Spleen (tissue), 11 donors: Measurements from ENCODE around the gene STYX. TPM values are rescaled to one million over a fixed set of nuclear protein-coding genes. Genes with fewer than 3 reads are reported as not detected.

ENCODE experiments used
- DNase-seq: peaks from one replicate; pipeline ENCODE4 v3.0.0-alpha.2; 2020
- H3K27ac ChIP-seq, 8 donors: fragments of 200-600 bp; sonication (generic) in 7 of 8; 1 replicate in 4 of 8; 2 replicates in 4 of 8; pipeline versions ENCODE4 v1.5.0 to v1.8.0; 2016 to 2021; ENCODE audit warnings: inconsistent platforms in 4 of 8, mild to moderate bottlenecking in 4 of 8, moderate library complexity in 1 of 8
- H3K27me3 ChIP-seq, 7 donors: fragments of 200-600 bp; sonication (generic) in 6 of 7; replicated peaks in 1 of 7; 1 replicate in 4 of 7; 2 replicates in 3 of 7; pipeline versions ENCODE4 v1.5.0 to v1.8.0; 2016 to 2021; ENCODE audit warnings: inconsistent platforms in 3 of 7, mild to moderate bottlenecking in 1 of 7
- H3K36me3 ChIP-seq, 6 donors: fragments of 200-600 bp; sonication (generic) in 5 of 6; 1 replicate in 4 of 6; 2 replicates in 2 of 6; pipeline versions ENCODE4 v1.5.0 to v1.8.0; 2016 to 2021; ENCODE audit warnings: inconsistent platforms in 2 of 6
- H3K4me1 ChIP-seq, 6 donors: fragments of 200-600 bp; sonication (generic) in 5 of 6; 1 replicate in 3 of 6; 2 replicates in 3 of 6; pipeline versions ENCODE4 v1.5.0 to v1.8.0; 2016 to 2021; ENCODE audit warnings: inconsistent platforms in 3 of 6
- H3K4me3 ChIP-seq, 8 donors: fragments of 200-600 bp; sonication (generic) in 7 of 8; 1 replicate in 4 of 8; 2 replicates in 4 of 8; pipeline versions ENCODE4 v1.5.0 to v1.8.0; 2016 to 2021; ENCODE audit warnings: inconsistent platforms in 4 of 8, mild to moderate bottlenecking in 4 of 8, moderate library complexity in 2 of 8
- H3K9me3 ChIP-seq, 8 donors: fragments of 200-600 bp; sonication (generic) in 7 of 8; 1 replicate in 4 of 8; 2 replicates in 4 of 8; pipeline versions ENCODE4 v1.5.0 to v1.8.0; 2016 to 2021; ENCODE audit warnings: inconsistent platforms in 4 of 8
- POLR2A ChIP-seq, 3 donors: fragments of 450-650 bp; IDR thresholded peaks; one replicate each; pipeline ENCODE4 v1.5.1; 2017; ENCODE audit warnings: antibody characterized with exemption in 3 of 3, mild to moderate bottlenecking in 1 of 3
- POLR2AphosphoS5 ChIP-seq, 3 donors: sonication (generic); formaldehyde crosslinking; IDR thresholded peaks; one replicate each; pipeline ENCODE4 v1.5.1; 2017; ENCODE audit warnings: antibody characterized with exemption in 3 of 3
- WGBS, 5 donors: extraction: QIAGEN DNeasy Blood & Tissue Kit in 3 of 5; methylation state at CpG; one replicate each; pipeline versions ENCODE4 v1.1.5 to v1.1.7; 2013 to 2018; 5-methylcytosine and 5-hydroxymethylcytosine counted together
- intact Hi-C: fragments of 100-400 bp; cut with DNase I; formaldehyde crosslinking; loops from one replicate; pipeline ENCODE4 v1.15.0; 2023; ENCODE audit warnings: low total_unique reads
- polyA plus RNA-seq, 3 donors: library from polyadenylated mRNA; stranded (reverse); fragments of 200-250 nt; gene quantifications; one replicate each; pipeline ENCODE4 v1.2.1, GENCODE V29; 2013
- total RNA-seq, 7 donors: library from RNA; depleted of rRNA in 3 of 7; stranded (reverse); fragments of >200 nt in 3 of 7; fragmentation: NEBNext Ultra II Directional in 4 of 7; extraction: Animal tissue kit (Norgen Biotek cat#: 25700) in 4 of 7; gene quantifications; one replicate each; pipeline versions ENCODE4 v1.1.0 to v1.2.1, GENCODE V29; 2016 to 2021
- TF ChIP-seq, protein P1 (sequence below), 11 experiments: fragments of 200-600 bp in 7 of 11; fragments of 450-650 bp in 4 of 11; sonication (generic) in 4 of 11; IDR thresholded peaks in 8 of 11; conservative IDR thresholded peaks in 3 of 11; 1 replicate in 7 of 11; 2 replicates in 4 of 11; pipeline versions ENCODE4 v1.4.0 to v1.8.0; 2016 to 2021; ENCODE audit warnings: antibody characterized with exemption in 11 of 11, inconsistent platforms in 4 of 11, mild to moderate bottlenecking in 1 of 11
- donor health status: healthy with polysubstance abuse.
- donor health status: DM: no; HTN: no; CAD: no; lungs with moderate emphysema.
- donor health status: DM: no; HTN: no; CAD: no.
- donor health status: Bipolar disorder and iron deficiency.
- donor health status: healthy.
- donor health status: DM: no; HTN: no; CAD: no.
- donor health status: DM: yes; HTN: yes; CAD: no.

STYX gene
- total and polyA plus RNA-seq, 10 donors, result 6.6 to 23.1 (median 16.0) TPM

DNA sequence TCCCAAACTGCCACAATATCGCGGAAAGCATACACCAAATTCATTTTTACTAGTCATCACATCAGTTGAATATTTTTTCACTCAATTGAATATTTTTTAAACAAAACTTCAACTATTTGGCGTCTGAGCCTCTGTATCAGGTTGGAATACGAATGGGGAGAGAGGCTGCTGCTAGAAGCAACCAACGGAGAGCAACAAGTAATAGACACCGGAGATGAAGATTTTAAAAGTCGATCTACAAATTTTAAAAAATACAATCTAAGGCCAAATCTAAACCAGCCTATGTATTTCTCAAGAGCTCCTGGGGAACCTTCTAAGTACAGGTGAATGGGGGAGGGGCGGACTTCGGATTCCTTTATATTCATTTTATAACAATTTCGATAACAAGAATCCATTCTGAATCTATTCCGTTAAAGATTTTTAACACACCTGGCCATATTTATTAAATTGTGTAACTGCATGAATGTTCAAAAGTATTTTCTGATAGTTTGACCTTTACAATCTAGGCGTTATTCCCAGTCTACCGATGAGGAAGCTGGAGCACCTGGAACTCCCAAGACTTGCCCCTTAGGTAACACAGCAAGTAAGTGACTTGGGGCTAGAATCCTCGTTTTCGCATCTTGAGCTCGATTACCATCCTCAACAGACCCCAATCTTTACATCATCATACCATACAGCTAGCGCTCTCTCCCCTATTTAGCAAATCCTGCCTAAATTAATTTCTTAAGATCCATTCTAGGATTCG is 60.2 kb downstream of the STYX start:
- intact Hi-C loops, result no loop called here
- WGBS, 5 donors, result 58 to 64% (median 63%) methylated on average over 18 of the region's 18 CpGs
- no peak for DNase-seq
- peak overlapping the region; percentile 70 to 88 (median 78) for H3K4me3 ChIP-seq
- no peaks in the 10 kb centered on the region for H3K9me3 ChIP-seq
- H3K27me3 ChIP-seq, result no peaks in the 10 kb centered on the region
- peaks cover 8 to 41% (median 25%) of the 10 kb centered on the region in 6 donors for H3K4me1 ChIP-seq
- TF ChIP-seq POLR2AphosphoS5 (IDR thresholded peaks at IDR 0.05), result no peak
- TF ChIP-seq, protein P1, sequence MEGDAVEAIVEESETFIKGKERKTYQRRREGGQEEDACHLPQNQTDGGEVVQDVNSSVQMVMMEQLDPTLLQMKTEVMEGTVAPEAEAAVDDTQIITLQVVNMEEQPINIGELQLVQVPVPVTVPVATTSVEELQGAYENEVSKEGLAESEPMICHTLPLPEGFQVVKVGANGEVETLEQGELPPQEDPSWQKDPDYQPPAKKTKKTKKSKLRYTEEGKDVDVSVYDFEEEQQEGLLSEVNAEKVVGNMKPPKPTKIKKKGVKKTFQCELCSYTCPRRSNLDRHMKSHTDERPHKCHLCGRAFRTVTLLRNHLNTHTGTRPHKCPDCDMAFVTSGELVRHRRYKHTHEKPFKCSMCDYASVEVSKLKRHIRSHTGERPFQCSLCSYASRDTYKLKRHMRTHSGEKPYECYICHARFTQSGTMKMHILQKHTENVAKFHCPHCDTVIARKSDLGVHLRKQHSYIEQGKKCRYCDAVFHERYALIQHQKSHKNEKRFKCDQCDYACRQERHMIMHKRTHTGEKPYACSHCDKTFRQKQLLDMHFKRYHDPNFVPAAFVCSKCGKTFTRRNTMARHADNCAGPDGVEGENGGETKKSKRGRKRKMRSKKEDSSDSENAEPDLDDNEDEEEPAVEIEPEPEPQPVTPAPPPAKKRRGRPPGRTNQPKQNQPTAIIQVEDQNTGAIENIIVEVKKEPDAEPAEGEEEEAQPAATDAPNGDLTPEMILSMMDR (IDR thresholded peaks at IDR 0.05 in 8 of 11, conservative IDR thresholded peaks at IDR 0.05 in 3 of 11), result no peak
- H3K27ac ChIP-seq, result peak overlapping the region in 5 of 8 donors; percentile 79 to 89 (median 86)
- no peaks in the 10 kb centered on the region for H3K36me3 ChIP-seq

DNA sequence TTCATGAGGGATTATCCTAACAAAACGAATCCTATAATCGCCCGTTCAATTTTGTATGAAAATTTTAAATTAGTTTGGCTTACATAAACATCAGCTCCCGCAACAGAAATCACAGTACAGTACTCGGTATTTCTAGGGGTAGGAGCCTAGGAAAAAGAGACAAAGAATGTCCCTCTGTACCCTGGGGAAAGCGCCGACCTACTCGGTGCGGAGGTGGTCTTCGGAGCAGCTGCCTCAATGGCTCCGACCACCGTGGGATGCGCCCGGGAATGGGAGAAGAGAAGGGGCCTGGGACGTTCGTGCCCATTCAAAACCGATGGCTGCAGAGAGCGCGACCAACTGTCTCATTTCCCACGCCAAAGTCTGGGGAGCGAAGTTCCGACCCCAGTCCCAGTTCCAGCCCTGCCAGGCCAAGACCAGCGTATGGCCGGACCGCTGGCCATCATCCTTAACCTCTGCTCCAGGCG is 60.8 kb downstream of the STYX start:
- intact Hi-C loops, result no loop called here
- no peaks in the 10 kb centered on the region for H3K36me3 ChIP-seq
- H3K27me3 ChIP-seq, result no peaks in the 10 kb centered on the region
- 1 to 6% (median 2%) methylated on average over 14 to 26 of the region's 26 CpGs for WGBS, 5 donors
- no peak for DNase-seq
- H3K4me3 ChIP-seq, result peak overlapping the region; percentile 70 to 88 (median 78)
- peak overlapping the region; percentile 78 to 89 (median 86) for H3K27ac ChIP-seq
- H3K4me1 ChIP-seq, result peaks cover 8 to 41% (median 25%) of the 10 kb centered on the region in 6 donors
- TF ChIP-seq, protein P1 (IDR thresholded peaks at IDR 0.05 in 8 of 11, conservative IDR thresholded peaks at IDR 0.05 in 3 of 11), result no peak
- no peaks in the 10 kb centered on the region for H3K9me3 ChIP-seq

DNA sequence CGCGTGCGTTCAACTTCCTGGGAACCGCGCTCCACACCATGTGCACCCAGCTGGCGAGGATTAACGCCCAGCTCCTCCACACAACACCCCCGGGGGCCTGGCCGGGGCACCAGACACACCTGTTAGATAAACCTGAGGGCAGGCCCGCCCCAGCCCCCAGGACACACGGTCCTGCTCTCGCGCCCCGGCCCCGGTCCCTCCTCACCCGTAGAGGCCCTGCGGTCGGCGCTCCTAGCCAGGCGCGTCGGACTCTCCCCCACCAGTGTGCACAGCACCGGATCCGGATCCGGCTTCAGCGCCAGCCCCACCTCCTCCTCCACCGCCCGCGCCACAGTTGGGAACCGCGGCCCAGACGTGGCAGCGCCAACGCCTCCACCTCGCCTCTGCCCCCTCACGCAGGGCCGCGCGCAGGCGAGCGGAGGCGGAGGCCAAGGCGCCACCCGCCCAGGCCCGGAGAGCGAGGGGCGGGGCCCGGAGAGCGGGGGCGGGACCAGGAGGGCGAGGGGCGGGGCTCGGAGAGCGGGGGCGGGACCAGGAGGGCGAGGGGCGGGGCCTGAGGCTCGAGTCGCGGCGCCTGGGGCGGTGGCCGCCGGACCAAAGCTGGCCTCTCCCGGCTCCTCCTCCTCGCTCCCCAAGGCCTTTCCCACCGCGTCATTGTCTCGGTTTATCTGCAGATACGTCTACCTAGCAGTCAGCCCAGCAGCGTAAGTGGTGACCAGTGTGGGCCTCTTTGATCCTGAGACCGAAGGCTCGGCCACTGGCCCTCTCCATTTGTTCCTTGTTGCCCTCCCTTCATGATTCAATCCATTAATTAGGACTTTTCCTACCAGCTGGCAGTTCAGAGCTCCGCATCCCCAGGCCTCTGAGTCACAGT is 61.5 kb downstream of the STYX start, which contains the start of gene GNPNAT1:
Gene GNPNAT1, minus strand, starts transcription at position 385 of the 874 bp plus-strand sequence. CDS start 6,957 bp downstream, outside the sequence.
- WGBS, 5 donors, result 3 to 10% (median 4%) methylated on average over 32 to 74 of the region's 74 CpGs
- Histone ChIP-seq H3K27me3 (no peaks in the 10 kb centered on the region), H3K27ac (peak within 1 kb of the TSS; percentile 78 to 89 (median 86)), H3K9me3 (peaks cover 0 to 3% (median 0%) of the 10 kb centered on the region in 8 donors), H3K4me1 (peaks cover 8 to 41% (median 25%) of the 10 kb centered on the region in 6 donors), H3K4me3 (peak within 1 kb of the TSS; percentile 70 to 88 (median 78)), H3K36me3 (no peaks in the 10 kb centered on the region)
- DNase-seq, result peak; percentile 97
- TF ChIP-seq POLR2AphosphoS5 (IDR thresholded peaks at IDR 0.05), result peak; percentile 92 to 97 (median 95)
- peak in 1 of 3 donors; percentile 16 for TF ChIP-seq POLR2A (IDR thresholded peaks at IDR 0.05)
- TF ChIP-seq, protein P1 (IDR thresholded peaks at IDR 0.05 in 8 of 11, conservative IDR thresholded peaks at IDR 0.05 in 3 of 11), result peak in 2 of 11 experiments; percentile 4 to 12
- intact Hi-C loops, result no loop called here
